NCI-H2171 treated with DMSO at 0.1 percent for 48 hours (cell line): ENCODE data around the gene EXOC6B.
A peak's percentile ranks its signal among the peaks of the same experiment; 100 is the strongest.
"Not testable (repeated sequence)": the region's sequence is repeated elsewhere in the genome, so short reads cannot be mapped to it uniquely, and the experiment has no call there.

Source experiments
- DNase-seq: peaks from one replicate; lab custom pipeline; 2025; lab: John Stamatoyannopoulos, UW

The EXOC6B gene

GRCh38 chr2:72676341-72677025, 149.3 kb downstream of the EXOC6B start:
- peak; percentile 11 for DNase-seq

GRCh38 chr2:72674982-72675915, 150.6 kb downstream of the EXOC6B start:
- no peak for DNase-seq

- no peak for DNase-seq
These were observed 152.6 kb downstream of the EXOC6B start for GRCh38 chr2:72673279-72673678.

GRCh38 chr2:72669121-72669520, 156.7 kb downstream of the EXOC6B start:
- no peak for DNase-seq

- DNase-seq: no peak
These were observed 157.2 kb downstream of the EXOC6B start for GRCh38 chr2:72668647-72669046.

- no peak for DNase-seq
These were observed 160.4 kb downstream of the EXOC6B start for GRCh38 chr2:72665448-72665847.

GRCh38 chr2:72661985-72662384, 163.8 kb downstream of the EXOC6B start:
- no peak for DNase-seq

GRCh38 chr2:72649810-72650209, 176.0 kb downstream of the EXOC6B start:
- no peak for DNase-seq

- not testable (repeated sequence) for DNase-seq
These were observed 184.6 kb downstream of the EXOC6B start for GRCh38 chr2:72641221-72641620.

- DNase-seq: no peak
These were observed 187.1 kb downstream of the EXOC6B start for GRCh38 chr2:72638600-72639211.

- no peak for DNase-seq
These were observed 189.6 kb downstream of the EXOC6B start for GRCh38 chr2:72636210-72636609.

- DNase-seq: no peak
These were observed 195.1 kb downstream of the EXOC6B start for GRCh38 chr2:72630767-72631166.

GRCh38 chr2:72629062-72629461, 196.8 kb downstream of the EXOC6B start:
- DNase-seq: no peak

GRCh38 chr2:72627083-72627482, 198.8 kb downstream of the EXOC6B start:
- DNase-seq: no peak

- no peak for DNase-seq
These were observed 200.5 kb downstream of the EXOC6B start for GRCh38 chr2:72625366-72625765.

GRCh38 chr2:72623481-72623880, 202.4 kb downstream of the EXOC6B start:
- no peak for DNase-seq

GRCh38 chr2:72619626-72620025, 206.2 kb downstream of the EXOC6B start:
- peak; percentile 43 for DNase-seq

- DNase-seq: no peak
These were observed 211.9 kb downstream of the EXOC6B start for GRCh38 chr2:72613931-72614330.

GRCh38 chr2:72612614-72613160, 213.1 kb downstream of the EXOC6B start:
- DNase-seq: no peak

GRCh38 chr2:72607189-72607588, 218.6 kb downstream of the EXOC6B start:
- DNase-seq: no peak

GRCh38 chr2:72605836-72606442, 219.9 kb downstream of the EXOC6B start:
- peak; percentile 4 for DNase-seq

GRCh38 chr2:72604468-72604867, 221.4 kb downstream of the EXOC6B start:
- no peak for DNase-seq
